HG02642 (cell line): Measurements from ENCODE around the gene TRIM37.
"Not testable (repeated sequence)": the region's sequence is repeated elsewhere in the genome, so short reads cannot be mapped to it uniquely, and the experiment has no call there.

ENCODE experiments used
- ATAC-seq: cut with Tn5 transposase; IDR thresholded peaks from one replicate; pipeline ENCODE4 v1.9.1; 2021; ENCODE audit warnings: mild to moderate bottlenecking; ENCODE audit not compliant: unreplicated experiment, poor library complexity

TRIM37 gene

GRCh38 chr17:58956997-58957724 lies 149.5 kb downstream of the TRIM37 start:
- no peak for ATAC-seq

GRCh38 chr17:58954358-58954757 lies 152.3 kb downstream of the TRIM37 start:
- not testable (repeated sequence) for ATAC-seq

- ATAC-seq, result no peak
Observed at GRCh38 chr17:58947824-58948223, 158.9 kb downstream of the TRIM37 start.

GRCh38 chr17:58947411-58947810 lies 159.3 kb downstream of the TRIM37 start:
- ATAC-seq, result no peak

GRCh38 chr17:58944166-58944565 lies 162.5 kb downstream of the TRIM37 start:
- no peak for ATAC-seq

- no peak for ATAC-seq
Observed at GRCh38 chr17:58936295-58936694, 170.4 kb downstream of the TRIM37 start.

- ATAC-seq, result no peak
Observed at GRCh38 chr17:58932956-58933355, 173.7 kb downstream of the TRIM37 start.
